ENCODE data around the gene PLCG1.

GRCh38 chr20:41166201-41167117 is 29.1 kb downstream of the PLCG1 start:
- TF ChIP-seq CTCF (IDR thresholded peaks at IDR 0.05), result no peak
- no peak for TF ChIP-seq POLR2A (IDR thresholded peaks at IDR 0.05)

Measured in body of pancreas (tissue), 4 donors.